Astrocyte (in vitro differentiated cells and primary cell): ENCODE data around the gene SLC25A29. TPM values are rescaled to one million over a fixed set of nuclear protein-coding genes. Genes with fewer than 3 reads are reported as not detected.

Experiments
- DNase-seq: peaks from one replicate; pipeline ENCODE4 v3.0.0-alpha.2; 2010; ENCODE audit warnings: low read depth
- FAIRE-seq: peaks from 2 replicates; lab custom pipeline; 2011; peaks lifted over from hg19 to GRCh38; lab: Jason Lieb, UNC
- H2AFZ ChIP-seq: 2 replicates; pipeline ENCODE4 v1.6.0; 2012; ENCODE audit warnings: low read depth, low read length, inconsistent platforms
- H3K27ac ChIP-seq: 2 replicates; pipeline ENCODE4 v1.5.1; 2011; ENCODE audit warnings: low read depth, low read length, inconsistent platforms
- H3K27me3 ChIP-seq: 2 replicates; pipeline ENCODE4 v1.6.0; 2011; ENCODE audit warnings: low read length, inconsistent platforms; ENCODE audit not compliant: insufficient read depth
- H3K36me3 ChIP-seq: 2 replicates; pipeline ENCODE4 v1.5.1; 2011; ENCODE audit warnings: low read length, inconsistent platforms; ENCODE audit not compliant: insufficient read depth
- H3K4me1 ChIP-seq: 2 replicates; pipeline ENCODE4 v1.5.1; 2011; ENCODE audit warnings: low read length, inconsistent platforms; ENCODE audit not compliant: insufficient read depth
- H3K4me2 ChIP-seq: 2 replicates; pipeline ENCODE4 v1.6.0; 2012; ENCODE audit warnings: low read length, inconsistent platforms
- H3K4me3 ChIP-seq: 2 replicates; pipeline ENCODE4 v1.5.1; 2011; ENCODE audit warnings: low read depth, mild to moderate bottlenecking, low read length, inconsistent platforms; ENCODE audit not compliant: insufficient read depth
- H3K79me2 ChIP-seq: 2 replicates; pipeline ENCODE4 v1.6.0; 2012; ENCODE audit warnings: mild to moderate bottlenecking, low read length, inconsistent platforms; ENCODE audit not compliant: insufficient read depth
- H3K9ac ChIP-seq: 2 replicates; pipeline ENCODE4 v1.6.0; 2012; ENCODE audit warnings: mild to moderate bottlenecking, low read length, inconsistent platforms
- H3K9me3 ChIP-seq: 2 replicates; pipeline ENCODE4 v1.5.1; 2012; ENCODE audit warnings: low read depth, mild to moderate bottlenecking, low read length, inconsistent platforms; ENCODE audit not compliant: insufficient read depth
- H4K20me1 ChIP-seq: 2 replicates; pipeline ENCODE4 v1.6.0; 2012; ENCODE audit warnings: low read length, inconsistent platforms; ENCODE audit not compliant: insufficient read depth
- H3K27ac Mint-ChIP-seq: one replicate; pipeline ENCODE4 v1.8.0; 2021; ENCODE audit warnings: mild to moderate bottlenecking, mixed read lengths; ENCODE audit not compliant: unreplicated experiment
- H3K27me3 Mint-ChIP-seq: one replicate; pipeline ENCODE4 v1.8.0; 2021; ENCODE audit warnings: low read depth, mixed read lengths; ENCODE audit not compliant: unreplicated experiment
- H3K36me3 Mint-ChIP-seq: one replicate; pipeline ENCODE4 v1.8.0; 2021; ENCODE audit warnings: low read depth, mixed read lengths; ENCODE audit not compliant: unreplicated experiment
- H3K4me1 Mint-ChIP-seq: one replicate; pipeline ENCODE4 v1.8.0; 2021; ENCODE audit warnings: low read depth, mixed read lengths; ENCODE audit not compliant: unreplicated experiment
- H3K4me3 Mint-ChIP-seq: one replicate; pipeline ENCODE4 v1.8.0; 2021; ENCODE audit warnings: mild to moderate bottlenecking, moderate library complexity, mixed read lengths; ENCODE audit not compliant: unreplicated experiment
- H3K9me3 Mint-ChIP-seq: one replicate; pipeline ENCODE4 v1.8.0; 2021; ENCODE audit warnings: mild to moderate bottlenecking, mixed read lengths; ENCODE audit not compliant: unreplicated experiment
- EZH2 ChIP-seq: IDR thresholded peaks from 2 replicates; pipeline ENCODE4 v1.6.1; 2012; ENCODE audit warnings: mild to moderate bottlenecking, low read length, inconsistent platforms; ENCODE audit not compliant: insufficient read depth
- total RNA-seq: library from RNA; stranded (reverse); gene quantifications from 2 replicates; pipeline ENCODE4 v1.2.1, GENCODE V29; 2021
- TF ChIP-seq, protein P1 (sequence below): IDR thresholded peaks from 2 replicates; pipeline ENCODE4 v1.5.1; 2011; ENCODE audit warnings: low read depth, mild to moderate bottlenecking, inconsistent platforms, low read length, moderate library complexity; ENCODE audit not compliant: insufficient read depth

The SLC25A29 gene
- total RNA-seq, 1 donor from 2014 or later = 30.2 TPM

DNA sequence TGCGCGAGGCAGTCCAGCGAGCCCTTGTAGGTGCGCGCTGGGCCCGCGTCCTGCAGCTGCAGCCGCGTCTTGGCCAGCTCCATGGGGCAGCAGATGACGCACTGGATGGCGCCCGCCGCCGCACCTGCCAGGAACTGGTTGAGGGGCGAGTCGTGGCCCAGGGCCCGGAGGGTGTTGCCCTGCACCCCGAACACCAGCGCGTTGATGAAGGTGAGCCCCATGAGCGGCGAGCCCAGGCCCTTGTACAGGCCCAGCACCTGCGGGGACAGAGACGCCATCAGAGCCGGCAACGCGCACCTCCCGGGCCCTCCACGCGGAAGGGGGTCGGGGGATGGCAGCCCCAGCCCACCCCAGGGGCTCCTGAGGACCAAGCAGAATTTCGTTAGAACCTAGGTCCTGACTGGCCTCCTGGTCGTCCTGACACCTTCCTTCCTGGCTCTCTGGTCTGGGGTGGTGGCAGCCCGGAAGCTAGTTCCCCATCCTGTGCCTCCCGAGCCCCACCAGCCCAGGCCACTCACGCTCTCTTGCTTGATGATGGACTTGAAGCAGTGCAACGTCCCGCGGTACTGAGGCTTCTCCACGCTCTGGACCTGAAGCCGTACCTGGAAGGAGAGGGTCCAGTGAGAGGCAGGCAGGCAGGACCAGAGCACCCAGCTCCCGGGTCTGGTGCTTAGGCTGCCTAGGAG lies 13.3 kb downstream of the SLC25A29 start:
- Histone ChIP-seq H2AFZ (no peak overlapping the region), H3K4me3 (no peak overlapping the region), H3K79me2 (no peaks in the 10 kb centered on the region), H3K4me2 (no peak overlapping the region), H3K9me3 (no peaks in the 10 kb centered on the region), H3K9ac (no peak overlapping the region), H3K36me3 (no peaks in the 10 kb centered on the region), H4K20me1 (peaks cover 35% of the 10 kb centered on the region), H3K4me1 (peaks cover 11% of the 10 kb centered on the region), H3K27me3 (no peaks in the 10 kb centered on the region), H3K27ac (no peak overlapping the region)
- TF ChIP-seq, protein P1, sequence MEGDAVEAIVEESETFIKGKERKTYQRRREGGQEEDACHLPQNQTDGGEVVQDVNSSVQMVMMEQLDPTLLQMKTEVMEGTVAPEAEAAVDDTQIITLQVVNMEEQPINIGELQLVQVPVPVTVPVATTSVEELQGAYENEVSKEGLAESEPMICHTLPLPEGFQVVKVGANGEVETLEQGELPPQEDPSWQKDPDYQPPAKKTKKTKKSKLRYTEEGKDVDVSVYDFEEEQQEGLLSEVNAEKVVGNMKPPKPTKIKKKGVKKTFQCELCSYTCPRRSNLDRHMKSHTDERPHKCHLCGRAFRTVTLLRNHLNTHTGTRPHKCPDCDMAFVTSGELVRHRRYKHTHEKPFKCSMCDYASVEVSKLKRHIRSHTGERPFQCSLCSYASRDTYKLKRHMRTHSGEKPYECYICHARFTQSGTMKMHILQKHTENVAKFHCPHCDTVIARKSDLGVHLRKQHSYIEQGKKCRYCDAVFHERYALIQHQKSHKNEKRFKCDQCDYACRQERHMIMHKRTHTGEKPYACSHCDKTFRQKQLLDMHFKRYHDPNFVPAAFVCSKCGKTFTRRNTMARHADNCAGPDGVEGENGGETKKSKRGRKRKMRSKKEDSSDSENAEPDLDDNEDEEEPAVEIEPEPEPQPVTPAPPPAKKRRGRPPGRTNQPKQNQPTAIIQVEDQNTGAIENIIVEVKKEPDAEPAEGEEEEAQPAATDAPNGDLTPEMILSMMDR = no peak
- no peak for TF ChIP-seq EZH2
- H3K9me3 Mint-ChIP-seq = no peaks in the 10 kb centered on the region
- H3K36me3 Mint-ChIP-seq = peaks cover 9% of the 10 kb centered on the region
- FAIRE-seq = no peak
- peaks cover 5% of the 10 kb centered on the region for H3K4me1 Mint-ChIP-seq
- H3K27ac Mint-ChIP-seq = no peak overlapping the region
- no peaks in the 10 kb centered on the region for H3K27me3 Mint-ChIP-seq
- no peak for DNase-seq
- H3K4me3 Mint-ChIP-seq = no peak overlapping the region

DNA sequence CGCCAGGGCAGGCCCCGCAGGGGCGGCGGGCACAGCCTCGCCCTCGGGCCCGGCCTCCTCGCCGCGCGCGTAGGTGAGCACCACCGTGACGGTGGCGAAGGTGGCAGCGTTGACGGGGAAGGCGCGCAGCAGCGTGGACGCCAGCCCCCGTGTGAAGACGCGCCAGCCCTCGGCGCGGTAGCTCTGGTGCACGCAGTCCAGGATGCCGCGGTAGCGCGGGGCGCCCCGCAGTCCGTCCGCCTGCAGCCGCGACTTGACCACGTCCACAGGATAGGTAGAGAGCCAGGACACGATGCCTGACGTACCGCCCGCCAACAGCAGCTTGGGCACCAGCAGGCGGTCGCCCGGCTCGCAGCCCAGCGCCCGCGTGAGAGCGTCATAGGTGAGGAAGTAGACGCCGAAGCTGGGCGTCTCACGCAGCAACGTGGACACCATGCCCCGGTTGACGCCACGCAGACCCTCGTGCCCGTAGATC lies 13.9 kb downstream of the SLC25A29 start:
- DNase-seq (no peak), FAIRE-seq (no peak)
- Histone ChIP-seq H3K79me2 (no peaks in the 10 kb centered on the region), H3K36me3 (no peaks in the 10 kb centered on the region), H3K4me1 (peaks cover 5% of the 10 kb centered on the region), H4K20me1 (peaks cover 29% of the 10 kb centered on the region), H3K4me2 (no peak overlapping the region), H3K9ac (no peak overlapping the region), H3K4me3 (no peak overlapping the region), H3K27me3 (no peaks in the 10 kb centered on the region), H3K27ac (no peak overlapping the region), H2AFZ (no peak overlapping the region), H3K9me3 (no peaks in the 10 kb centered on the region)
- no peak for TF ChIP-seq EZH2
- TF ChIP-seq, protein P1 = no peak
- Mint-ChIP-seq H3K36me3 (peaks cover 9% of the 10 kb centered on the region), H3K27ac (no peak overlapping the region), H3K4me3 (no peak overlapping the region), H3K9me3 (no peaks in the 10 kb centered on the region), H3K27me3 (no peaks in the 10 kb centered on the region), H3K4me1 (peaks cover 4% of the 10 kb centered on the region)
